Activated naive CD4-positive, alpha-beta T cell treated with anti-CD3 and anti-CD28 coated beads, Interleukin-2, amount 50 U/mL, for 72 hours (primary cell): ENCODE measurements around the gene TBX1. TPM values are rescaled to one million over a fixed set of nuclear protein-coding genes. Genes with fewer than 3 reads are reported as not detected.

Source experiments
- total RNA-seq, 2 donors: library from RNA; stranded (reverse); gene quantifications; one replicate each; pipeline ENCODE4 v1.2.3, GENCODE V29; 2022

TBX1 gene
- total RNA-seq, 2 donors from 2014 or later, result not detected

Other genes starting within 250 kb of the TBX1 start
- not detected for gene CLDN5, start 236.4 kb upstream of the TBX1 start, total RNA-seq
- 1 to 10 TPM in 1 of 2 donors, under 1 TPM in 1; 0.41 to 1.2 TPM for gene SEPTIN5, start 46.3 kb upstream of the TBX1 start, total RNA-seq
- gene GP1BB, start 37.2 kb upstream of the TBX1 start, total RNA-seq, result not detected
- gene GNB1L, start 94.1 kb downstream of the TBX1 start, total RNA-seq, result 10 to 100 TPM in 1 of 2 donors, 1 to 10 TPM in 1; 9.6 to 13.4 TPM
- 10 to 100 TPM; 12.1 to 20.1 TPM for gene RTL10, start 94.1 kb downstream of the TBX1 start, total RNA-seq
- 100 to 1,000 TPM in 1 of 2 donors, 10 to 100 TPM in 1; 39.7 to 113 TPM for gene COMT, start 181.0 kb downstream of the TBX1 start, total RNA-seq
- 10 to 100 TPM in 1 of 2 donors, 1 to 10 TPM in 1; 4.6 to 33.0 TPM for gene TXNRD2, start 181.0 kb downstream of the TBX1 start, total RNA-seq